Measurements from ENCODE around the gene TXLNA.

Gene TXLNA

GRCh38 chr1:32184650-32185049 lies 5.2 kb downstream of the TXLNA start:
- no peak for DNase-seq (ENCODE audit: low read depth in 2 of 2)

GRCh38 chr1:32186077-32186476 lies 6.6 kb downstream of the TXLNA start:
- no peak for DNase-seq (ENCODE audit: low read depth in 2 of 2)

- no peak for DNase-seq (ENCODE audit: low read depth in 2 of 2)
Observed at GRCh38 chr1:32186491-32186890, 7.0 kb downstream of the TXLNA start.

- DNase-seq (ENCODE audit: low read depth in 2 of 2) = no peak
Observed at GRCh38 chr1:32187850-32188249, 8.4 kb downstream of the TXLNA start.

- DNase-seq (ENCODE audit: low read depth in 2 of 2) = no peak
Observed at GRCh38 chr1:32192220-32192948, 12.9 kb downstream of the TXLNA start.

GRCh38 chr1:32194984-32195383 lies 15.5 kb downstream of the TXLNA start:
- DNase-seq (ENCODE audit: low read depth in 2 of 2) = no peak

GRCh38 chr1:32195531-32195930 lies 16.1 kb downstream of the TXLNA start:
- DNase-seq (ENCODE audit: low read depth in 2 of 2) = no peak

- no peak for DNase-seq (ENCODE audit: low read depth in 2 of 2)
Observed at GRCh38 chr1:32195972-32196823, 16.7 kb downstream of the TXLNA start.

GRCh38 chr1:32197074-32197473 lies 17.6 kb downstream of the TXLNA start:
- DNase-seq (ENCODE audit: low read depth in 2 of 2) = no peak

- DNase-seq (ENCODE audit: low read depth in 2 of 2) = no peak
Observed at GRCh38 chr1:32197837-32198236, 18.4 kb downstream of the TXLNA start.

- DNase-seq (ENCODE audit: low read depth in 2 of 2) = no peak
Observed at GRCh38 chr1:32198237-32199042, 19.0 kb downstream of the TXLNA start.

- DNase-seq (ENCODE audit: low read depth in 2 of 2) = no peak
Observed at GRCh38 chr1:32199043-32199716, 19.7 kb downstream of the TXLNA start.

GRCh38 chr1:32199717-32200072 lies 20.2 kb downstream of the TXLNA start:
- DNase-seq (ENCODE audit: low read depth in 2 of 2) = no peak

GRCh38 chr1:32200226-32201010 lies 20.9 kb downstream of the TXLNA start, which contains the start of gene CCDC28B:
TSS of gene CCDC28B (plus strand) at chr1:32200595. CDS start at chr1:32201936, 1,341 bp downstream.
- no peak for DNase-seq (ENCODE audit: low read depth in 2 of 2)

- DNase-seq (ENCODE audit: low read depth in 2 of 2) = peak; percentile 70 to 77
Observed at GRCh38 chr1:32201011-32201855, 21.8 kb downstream of the TXLNA start.

GRCh38 chr1:32204943-32205361 lies 25.5 kb downstream of the TXLNA start:
- no peak for DNase-seq (ENCODE audit: low read depth in 2 of 2)

- DNase-seq (ENCODE audit: low read depth in 2 of 2) = peak; percentile 77 to 82
Observed at GRCh38 chr1:32205401-32206370, 26.2 kb downstream of the TXLNA start, which contains the start of gene IQCC. TSS of gene IQCC (plus strand) at chr1:32205671. CDS start at chr1:32205682, 11 bp downstream.

- DNase-seq (ENCODE audit: low read depth in 2 of 2) = no peak
Observed at GRCh38 chr1:32208469-32208868, 29.0 kb downstream of the TXLNA start.
